GM03348 (cell line): ENCODE data around the gene MOCOS.

ENCODE experiments used
- DNase-seq: peaks from one replicate; pipeline ENCODE4 v3.0.0; 2012; ENCODE audit warnings: low spot score

Gene MOCOS

GRCh38 chr18:36273347-36273746, 86.0 kb downstream of the MOCOS start:
- no peak for DNase-seq

- no peak for DNase-seq
Measured at GRCh38 chr18:36274083-36274715, 86.9 kb downstream of the MOCOS start.

GRCh38 chr18:36275561-36275960, 88.3 kb downstream of the MOCOS start:
- DNase-seq: no peak

GRCh38 chr18:36279001-36279400, 91.7 kb downstream of the MOCOS start:
- no peak for DNase-seq

GRCh38 chr18:36281936-36282335, 94.6 kb downstream of the MOCOS start:
- DNase-seq: no peak

- DNase-seq: no peak
Measured at GRCh38 chr18:36283448-36283847, 96.2 kb downstream of the MOCOS start.

GRCh38 chr18:36284268-36284667, 97.0 kb downstream of the MOCOS start:
- DNase-seq: no peak

GRCh38 chr18:36284671-36285295, 97.5 kb downstream of the MOCOS start:
- DNase-seq: peak; percentile 67

GRCh38 chr18:36287653-36288052, 100.4 kb downstream of the MOCOS start:
- no peak for DNase-seq

- DNase-seq: no peak
Measured at GRCh38 chr18:36288689-36289088, 101.4 kb downstream of the MOCOS start.

GRCh38 chr18:36294031-36294430, 106.7 kb downstream of the MOCOS start:
- DNase-seq: peak; percentile 41

GRCh38 chr18:36295214-36295613, 107.9 kb downstream of the MOCOS start:
- no peak for DNase-seq

- DNase-seq: no peak
Measured at GRCh38 chr18:36295880-36296301, 108.6 kb downstream of the MOCOS start.

- peak; percentile 90 for DNase-seq
Measured at GRCh38 chr18:36296650-36297416, 109.5 kb downstream of the MOCOS start.

GRCh38 chr18:36297417-36298125, 110.3 kb downstream of the MOCOS start, which contains the start of gene FHOD3:
FHOD3 (plus strand) TSS chr18:36297713; CDS start chr18:36297836, 123 bp downstream.
- DNase-seq: peak; percentile 97

- peak; percentile 67 for DNase-seq
Measured at GRCh38 chr18:36298126-36298741, 110.9 kb downstream of the MOCOS start.

- DNase-seq: no peak
Measured at GRCh38 chr18:36299015-36299414, 111.7 kb downstream of the MOCOS start.

GRCh38 chr18:36300211-36300610, 112.9 kb downstream of the MOCOS start:
- DNase-seq: no peak

GRCh38 chr18:36301884-36302283, 114.6 kb downstream of the MOCOS start:
- no peak for DNase-seq

- no peak for DNase-seq
Measured at GRCh38 chr18:36302676-36303075, 115.4 kb downstream of the MOCOS start.

- no peak for DNase-seq
Measured at GRCh38 chr18:36303211-36303844, 116.0 kb downstream of the MOCOS start.
